Activated CD4-positive, alpha-beta T cell treated with anti-CD3 and anti-CD28 coated beads, Interleukin-2, amount 50 U/mL, for 48 hours (primary cell): ENCODE results near the gene RNF152.

Experiments used
- DNase-seq, 2 experiments: peaks; one replicate each; pipeline ENCODE4 v3.0.0-alpha.2; 2020

Gene RNF152

GRCh38 chr18:61852496-61852895, 40.3 kb downstream of the RNF152 start:
- no peak for DNase-seq

- DNase-seq: no peak
Measured at GRCh38 chr18:61851940-61852451, 40.8 kb downstream of the RNF152 start.

GRCh38 chr18:61851279-61851678, 41.5 kb downstream of the RNF152 start:
- DNase-seq: no peak

DNA sequence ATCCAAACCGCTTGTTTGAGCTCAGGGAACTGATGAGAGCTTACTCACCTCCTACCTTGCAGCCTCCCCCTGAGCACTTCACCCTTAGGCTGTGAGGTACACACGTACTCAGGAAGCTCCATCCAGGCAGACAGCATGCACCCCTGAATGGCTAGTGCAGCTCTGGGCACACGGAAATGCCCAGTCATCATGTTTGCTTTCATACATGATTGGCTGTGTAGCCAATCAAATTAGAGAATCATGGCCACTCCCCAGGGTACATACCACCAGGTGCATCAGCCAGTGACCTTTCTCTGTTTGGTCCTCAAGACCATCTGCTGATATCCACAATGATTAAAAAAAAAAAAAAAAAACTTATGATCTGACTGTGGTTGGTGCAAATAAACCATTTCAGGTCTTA, 42.1 kb downstream of the RNF152 start:
- no peak for DNase-seq

GRCh38 chr18:61847164-61847791, 45.5 kb downstream of the RNF152 start:
- DNase-seq: no peak

DNA sequence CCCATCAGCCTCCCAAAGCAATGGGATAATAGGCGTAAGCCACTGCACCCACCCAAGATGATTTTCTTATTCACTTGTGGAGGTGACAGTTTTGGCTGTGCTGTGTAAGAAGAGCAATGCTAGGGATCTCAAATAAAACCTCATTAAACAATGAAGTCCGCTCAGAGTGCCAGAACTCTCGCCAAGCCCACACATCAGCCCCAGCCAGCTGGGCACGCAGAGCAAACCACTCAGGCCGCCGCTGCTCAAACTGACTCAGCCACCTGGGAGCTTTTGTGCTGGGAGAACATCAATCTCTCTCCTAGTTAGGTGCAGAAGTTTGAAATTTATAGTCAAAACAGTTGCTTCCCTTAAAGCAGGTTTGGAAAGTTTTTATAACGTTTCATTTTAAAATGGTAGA, 47.6 kb downstream of the RNF152 start:
- DNase-seq: no peak

DNA sequence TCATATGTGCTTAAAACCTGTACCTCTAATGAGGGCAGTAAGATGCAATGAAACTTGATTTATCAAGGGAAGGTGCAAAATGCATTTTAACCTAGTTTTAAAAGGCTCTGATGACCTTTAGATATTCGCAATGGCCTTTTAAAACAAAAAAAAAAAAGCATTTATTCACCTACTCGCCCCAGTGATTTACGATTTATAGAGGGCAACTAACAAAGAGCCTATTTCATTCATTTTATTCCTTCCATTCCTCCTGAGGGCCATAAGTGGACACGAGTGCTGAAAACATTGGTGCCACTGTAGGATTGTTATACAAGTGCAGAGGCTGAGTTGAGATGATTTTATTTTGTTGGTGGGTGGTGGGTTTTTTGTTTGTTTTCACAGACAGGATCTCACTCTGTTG, 48.1 kb downstream of the RNF152 start:
- DNase-seq: no peak

GRCh38 chr18:61842146-61842545, 50.7 kb downstream of the RNF152 start:
- DNase-seq: no peak

GRCh38 chr18:61841706-61842105, 51.1 kb downstream of the RNF152 start:
- no peak for DNase-seq

GRCh38 chr18:61840324-61840723, 52.5 kb downstream of the RNF152 start:
- no peak for DNase-seq

DNA sequence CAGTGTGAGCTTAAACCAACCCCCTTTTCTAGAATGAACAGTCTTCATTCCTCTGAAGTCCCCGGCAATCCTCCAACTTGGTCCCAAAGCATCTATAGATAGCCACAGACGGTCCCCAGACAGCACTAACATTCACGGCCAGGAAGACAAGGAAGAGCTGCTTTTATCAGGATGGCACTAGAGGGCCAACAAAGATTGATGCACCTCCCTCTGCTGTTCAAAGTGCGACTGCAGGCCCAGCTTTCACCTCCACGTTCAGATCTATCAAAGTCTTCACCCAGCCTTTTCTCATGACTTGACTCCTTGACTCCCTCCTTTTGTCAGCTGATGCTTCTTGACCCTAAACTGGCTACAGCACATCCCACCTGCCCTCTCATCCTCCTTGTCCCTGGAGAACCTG, 54.3 kb downstream of the RNF152 start:
- DNase-seq: no peak

- no peak for DNase-seq
Measured at GRCh38 chr18:61833978-61834377, 58.8 kb downstream of the RNF152 start.

DNA sequence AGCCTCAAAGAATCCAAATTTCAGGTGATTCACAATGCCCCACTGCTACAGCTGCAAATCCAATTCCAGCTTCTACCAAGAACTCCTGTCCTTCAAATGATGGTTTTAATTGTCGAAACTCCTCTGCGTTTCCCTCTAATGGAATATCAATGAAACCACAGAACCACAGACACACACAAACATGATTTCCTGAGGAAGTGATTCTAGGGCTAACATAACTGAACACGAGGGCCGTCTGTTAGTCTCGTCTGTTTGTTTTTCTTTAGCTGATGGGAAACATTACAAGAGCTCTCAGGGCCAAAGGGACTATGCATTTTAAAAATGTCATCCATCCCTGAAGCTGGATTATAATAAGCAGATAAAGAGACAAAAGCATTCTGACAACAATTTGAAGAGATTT, 59.4 kb downstream of the RNF152 start:
- no peak for DNase-seq

DNA sequence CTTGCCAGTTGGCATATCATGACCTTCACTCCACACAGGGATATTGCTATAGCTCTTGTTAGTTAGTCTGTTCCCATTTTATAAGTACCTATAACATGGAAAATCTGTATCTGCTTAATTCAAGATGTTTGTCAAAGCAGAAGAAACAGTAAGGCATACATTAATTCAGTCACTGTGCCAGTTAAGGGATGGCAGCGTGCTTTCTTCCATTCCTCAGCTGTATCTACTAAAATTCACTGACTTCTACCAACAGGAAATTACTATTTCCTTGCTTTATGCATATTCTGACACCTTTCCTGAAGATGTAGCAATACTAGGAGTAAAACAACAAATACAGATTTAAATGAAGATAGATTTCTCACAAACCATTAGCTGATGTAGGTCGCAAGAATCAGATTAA, 59.9 kb downstream of the RNF152 start:
- no peak for DNase-seq

DNA sequence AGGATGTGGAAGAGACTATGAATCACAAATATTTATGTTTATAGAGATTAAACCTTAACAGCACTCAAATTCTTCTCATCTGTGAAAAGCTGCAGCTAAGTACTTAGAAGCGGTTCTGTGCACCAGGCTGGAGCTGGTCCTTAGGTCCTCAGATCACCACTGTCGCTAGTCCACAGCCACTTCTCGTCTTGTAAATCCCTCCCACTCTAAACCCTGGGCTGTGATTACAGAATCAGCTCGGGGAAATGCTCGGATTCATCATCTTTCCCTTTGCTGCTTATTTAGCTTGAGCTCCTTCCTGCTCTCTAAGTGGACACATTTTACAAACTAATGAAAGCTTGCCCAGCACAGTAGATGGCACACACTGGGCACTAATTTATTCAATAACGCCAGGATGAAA, 61.7 kb downstream of the RNF152 start:
- no peak for DNase-seq

DNA sequence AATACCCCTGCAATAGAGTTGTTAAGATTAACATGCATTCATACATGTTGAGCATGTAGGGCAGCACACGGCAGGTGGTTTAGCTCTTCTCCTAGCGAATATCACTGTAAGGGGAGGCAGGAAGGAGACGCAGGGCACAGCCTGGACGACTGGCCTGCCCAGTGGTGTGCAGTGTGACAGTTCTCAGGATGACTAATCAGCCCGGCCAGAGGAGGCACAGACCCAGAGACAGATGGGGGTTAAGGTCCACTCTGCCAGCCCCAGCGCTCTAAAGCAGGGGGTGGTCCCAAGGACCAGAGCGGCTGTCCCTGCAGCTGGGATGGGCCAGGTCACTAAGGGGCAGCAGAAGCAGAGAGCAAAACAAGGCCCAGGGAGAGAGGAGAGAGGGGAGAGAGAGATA, 63.7 kb downstream of the RNF152 start:
- DNase-seq: no peak

DNA sequence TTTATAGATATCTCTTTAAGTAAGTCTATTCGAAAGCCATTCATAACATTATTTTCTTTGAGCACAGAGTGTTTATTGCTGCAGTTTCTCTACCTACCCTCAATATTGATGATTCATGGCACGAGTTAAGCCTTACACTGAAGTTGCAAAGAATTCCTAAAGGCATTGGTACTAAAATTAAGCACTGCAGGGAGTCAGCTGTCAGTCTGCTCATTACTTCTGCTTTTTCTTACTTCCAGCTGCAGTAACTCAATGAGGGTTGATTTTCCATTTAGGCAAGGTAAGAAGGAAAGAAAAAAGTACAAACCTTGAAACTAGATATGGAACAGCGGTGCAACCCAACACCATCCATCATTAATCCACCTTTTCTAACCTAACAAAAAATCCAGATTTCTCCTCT, 65.2 kb downstream of the RNF152 start:
- no peak for DNase-seq

DNA sequence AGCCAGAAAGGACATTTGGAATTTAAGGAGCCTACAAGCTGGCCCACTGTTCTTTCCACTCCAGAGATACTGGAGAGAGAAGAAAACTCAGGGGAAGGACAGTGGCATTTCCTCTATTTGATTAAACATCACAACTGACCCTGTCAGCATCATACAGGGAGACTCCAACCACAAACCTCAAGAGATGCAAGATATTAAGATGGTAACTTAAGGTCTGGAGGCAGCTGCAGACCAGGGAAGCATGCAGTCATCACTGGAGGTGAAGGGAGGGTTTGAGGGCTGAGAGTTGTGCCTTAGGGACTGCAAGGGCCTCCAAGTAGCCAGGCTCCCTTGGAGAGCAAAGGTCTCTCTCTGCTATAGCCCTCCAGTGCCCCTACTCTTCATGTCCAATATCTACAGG, 67.4 kb downstream of the RNF152 start:
- DNase-seq: no peak

DNA sequence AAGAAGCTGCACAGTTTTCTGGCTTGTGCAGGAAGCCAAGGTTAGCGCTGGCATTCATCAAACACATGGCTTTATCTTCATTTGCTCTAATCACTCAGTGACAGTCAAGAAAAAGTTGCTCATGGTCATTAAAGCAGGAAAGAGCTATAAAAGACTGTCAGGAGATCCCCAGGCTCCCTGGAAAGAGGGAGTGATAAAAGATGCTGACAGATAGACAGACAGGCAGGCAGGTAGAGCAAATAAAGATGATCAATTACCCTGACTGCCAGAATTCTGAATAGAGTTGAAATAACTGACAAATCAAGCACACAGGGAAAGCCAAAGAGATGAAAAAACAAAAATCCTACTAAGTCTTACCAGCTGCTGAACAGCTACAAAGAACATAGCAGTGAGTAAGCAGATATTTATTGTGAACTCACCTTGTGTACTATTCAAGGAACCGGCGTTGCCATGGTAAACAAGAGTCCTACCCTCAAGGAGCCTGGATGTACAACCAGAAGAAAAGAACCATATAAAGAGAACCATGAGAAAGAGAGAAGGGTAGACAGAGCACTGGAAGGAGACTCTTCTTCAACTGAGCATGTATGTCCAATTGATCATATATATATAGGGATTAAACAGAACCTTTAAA, 68.0 kb downstream of the RNF152 start:
- DNase-seq: no peak

DNA sequence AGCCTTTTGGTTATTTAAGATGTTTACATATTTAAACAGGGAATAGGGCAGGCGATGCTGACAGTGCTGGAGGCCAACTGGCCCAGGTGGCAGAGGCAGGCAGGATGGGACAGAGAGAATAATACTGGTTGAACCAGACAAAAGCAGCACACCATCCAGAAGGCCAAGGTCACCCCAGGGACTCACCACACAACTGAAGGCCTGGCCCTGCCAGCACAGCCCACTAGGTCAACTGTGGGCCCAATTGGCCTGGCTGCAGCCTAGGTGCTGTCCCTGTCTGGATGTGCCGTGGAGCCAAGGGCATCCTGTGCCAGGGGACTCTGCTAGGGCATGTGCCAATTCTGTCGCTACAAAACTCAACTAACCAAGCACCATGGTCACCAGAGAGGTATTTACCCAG, 69.2 kb downstream of the RNF152 start:
- no peak for DNase-seq

DNA sequence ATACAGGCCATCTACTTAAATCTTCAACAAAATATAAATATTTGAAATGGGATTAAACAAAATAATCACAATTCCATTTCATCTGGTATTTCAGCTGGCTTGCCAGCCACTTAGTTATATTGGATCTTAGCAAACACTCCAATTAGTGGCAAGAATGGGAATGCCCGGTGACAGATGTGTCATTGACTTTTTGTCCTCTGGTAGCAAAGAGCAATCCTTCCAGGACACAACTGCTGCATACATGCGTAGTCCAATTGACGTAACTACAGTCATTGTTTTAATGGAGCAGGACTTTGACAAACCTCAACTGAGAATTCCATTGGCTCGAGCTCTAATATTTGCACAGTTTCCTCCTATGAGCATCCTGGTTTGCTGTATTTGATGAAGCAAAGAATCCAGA, 69.9 kb downstream of the RNF152 start:
- no peak for DNase-seq

- no peak for DNase-seq
Measured at GRCh38 chr18:61821748-61822147, 71.1 kb downstream of the RNF152 start.

DNA sequence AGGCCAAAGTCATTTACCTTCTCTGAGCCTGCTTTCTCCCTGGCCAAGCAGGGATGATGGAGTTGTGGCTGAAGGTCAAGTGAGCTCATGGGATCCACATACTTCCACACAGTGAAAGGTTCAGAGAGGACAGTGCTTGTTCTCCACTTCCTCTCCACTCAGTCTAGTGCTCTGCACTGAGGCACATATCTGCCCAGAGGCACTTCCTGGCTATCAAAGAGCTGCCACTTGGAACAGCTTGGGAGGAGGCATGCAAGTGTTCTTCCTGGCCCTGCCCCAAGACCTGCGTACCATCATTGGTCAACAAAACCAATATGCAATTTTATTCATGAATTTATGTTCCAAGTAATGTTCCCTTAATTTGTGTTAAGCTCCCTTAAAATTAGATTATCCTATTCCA, 71.9 kb downstream of the RNF152 start:
- DNase-seq: no peak

DNA sequence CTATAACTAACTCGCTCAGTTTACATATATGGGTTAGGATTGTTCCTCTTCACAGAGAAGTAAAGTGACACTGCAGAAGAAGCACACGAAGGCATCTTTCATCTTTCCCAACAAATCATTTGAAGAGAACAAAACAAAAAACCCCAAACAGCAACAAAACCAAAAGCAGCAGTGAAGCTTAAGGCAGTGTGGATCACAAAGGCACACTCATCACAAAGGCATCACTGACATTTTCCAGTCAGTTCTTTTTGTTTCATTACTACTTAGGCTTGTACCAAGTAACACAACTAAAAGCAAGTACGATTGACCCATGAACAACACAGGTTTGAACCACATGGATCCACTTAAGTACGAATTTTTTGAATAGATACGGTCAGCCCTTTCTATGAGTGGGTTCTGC, 75.7 kb downstream of the RNF152 start:
- no peak for DNase-seq

- DNase-seq: no peak
Measured at GRCh38 chr18:61815885-61816470, 76.8 kb downstream of the RNF152 start.
